Spinal cord (tissue), 10 donors: ENCODE data around the gene ST6GALNAC2. TPM values are rescaled to one million over a fixed set of nuclear protein-coding genes. Genes with fewer than 3 reads are reported as not detected.
"Not testable (repeated sequence)": the region's sequence is repeated elsewhere in the genome, so short reads cannot be mapped to it uniquely, and the experiment has no call there.

Experiments
- DNase-seq, 6 donors: peaks; one replicate each; pipeline versions ENCODE4 v3.0.0 to v3.0.0-alpha.2; 2013 to 2015; ENCODE audit warnings: low spot score in 6 of 6, low read depth in 4 of 6
- H3K27ac ChIP-seq: one replicate; pipeline ENCODE4 v1.5.1; 2013; ENCODE audit warnings: low read depth, low read length, control low read depth
- H3K27me3 ChIP-seq: one replicate; pipeline ENCODE4 v1.6.1; 2013; ENCODE audit warnings: low read length; ENCODE audit not compliant: control insufficient read depth, insufficient read depth
- H3K36me3 ChIP-seq: one replicate; pipeline ENCODE4 v1.6.1; 2013; ENCODE audit warnings: low read length; ENCODE audit not compliant: control insufficient read depth, insufficient read depth
- H3K4me1 ChIP-seq: one replicate; pipeline ENCODE4 v1.6.1; 2013; ENCODE audit warnings: low read length; ENCODE audit not compliant: control insufficient read depth, insufficient read depth
- H3K4me3 ChIP-seq: one replicate; pipeline ENCODE4 v1.5.1; 2013; ENCODE audit warnings: low read depth, low read length, control low read depth
- H3K9me3 ChIP-seq: one replicate; pipeline ENCODE4 v1.6.1; 2013; ENCODE audit warnings: low read length; ENCODE audit not compliant: control insufficient read depth, insufficient read depth
- whole genome bisulfite sequencing: methylation state at CpG from one replicate; pipeline ENCODE4 v1.1.5; 2013; ENCODE audit warnings: missing lambda C conversion rate; ENCODE audit not compliant: insufficient coverage; 5-methylcytosine and 5-hydroxymethylcytosine counted together
- polyA plus RNA-seq, 2 donors: library from polyadenylated mRNA; unstranded; fragments of 120-200 nt; gene quantifications; one replicate each; pipeline ENCODE4 v1.2.1, GENCODE V29; 2013; ENCODE audit not compliant: insufficient read length in 2 of 2
- total RNA-seq, 2 donors: library from RNA; depleted of rRNA in 1 of 2; stranded (reverse); fragments of 120-200 nt in 1 of 2; fragments of >200 nt in 1 of 2; gene quantifications; one replicate each; pipeline versions ENCODE4 v1.2.3 to v1.2.4, GENCODE V29; 2013 to 2014
- donor health status: healthy.

Gene ST6GALNAC2
- total and polyA plus RNA-seq, 4 donors: 8.0 to 29.1 (median 23.2) TPM

- not testable (repeated sequence) for H3K9me3 ChIP-seq, DNase-seq, H3K27ac ChIP-seq, H3K27me3 ChIP-seq, H3K4me3 ChIP-seq, H3K4me1 ChIP-seq, H3K36me3 ChIP-seq
- WGBS: 80% methylated on average over 1 of the region's 1 CpG
These were observed 21.0 kb upstream of the ST6GALNAC2 start for GRCh38 chr17:76606685-76607084.

DNA sequence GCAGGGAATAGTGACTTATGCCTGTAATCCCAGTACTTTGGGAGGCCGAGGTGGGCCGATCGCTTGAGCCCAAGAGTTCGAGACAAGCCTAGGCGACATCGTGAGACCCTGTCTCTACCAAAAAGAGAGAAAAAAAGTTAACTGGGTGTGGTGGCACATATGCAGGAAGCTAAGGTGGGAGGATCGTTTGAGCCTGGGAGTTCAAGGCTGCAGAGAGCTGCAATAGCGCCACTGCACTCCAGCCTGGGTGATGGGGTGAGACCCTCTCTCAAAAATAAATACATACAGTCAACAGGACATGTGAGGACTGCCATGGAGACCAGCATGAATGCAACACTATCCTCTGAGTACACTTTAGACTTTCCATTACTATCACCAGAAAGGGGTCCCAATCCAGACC, 15.4 kb upstream of the ST6GALNAC2 start:
- H3K9me3 ChIP-seq: no peaks in the 10 kb centered on the region
- no peaks in the 10 kb centered on the region for H3K36me3 ChIP-seq
- no peak overlapping the region for H3K4me3 ChIP-seq
- no peak overlapping the region for H3K27ac ChIP-seq
- DNase-seq: no peak
- H3K27me3 ChIP-seq: no peaks in the 10 kb centered on the region
- H3K4me1 ChIP-seq: peaks cover 13% of the 10 kb centered on the region
- WGBS: 93% methylated on average over 6 of the region's 8 CpGs

DNA sequence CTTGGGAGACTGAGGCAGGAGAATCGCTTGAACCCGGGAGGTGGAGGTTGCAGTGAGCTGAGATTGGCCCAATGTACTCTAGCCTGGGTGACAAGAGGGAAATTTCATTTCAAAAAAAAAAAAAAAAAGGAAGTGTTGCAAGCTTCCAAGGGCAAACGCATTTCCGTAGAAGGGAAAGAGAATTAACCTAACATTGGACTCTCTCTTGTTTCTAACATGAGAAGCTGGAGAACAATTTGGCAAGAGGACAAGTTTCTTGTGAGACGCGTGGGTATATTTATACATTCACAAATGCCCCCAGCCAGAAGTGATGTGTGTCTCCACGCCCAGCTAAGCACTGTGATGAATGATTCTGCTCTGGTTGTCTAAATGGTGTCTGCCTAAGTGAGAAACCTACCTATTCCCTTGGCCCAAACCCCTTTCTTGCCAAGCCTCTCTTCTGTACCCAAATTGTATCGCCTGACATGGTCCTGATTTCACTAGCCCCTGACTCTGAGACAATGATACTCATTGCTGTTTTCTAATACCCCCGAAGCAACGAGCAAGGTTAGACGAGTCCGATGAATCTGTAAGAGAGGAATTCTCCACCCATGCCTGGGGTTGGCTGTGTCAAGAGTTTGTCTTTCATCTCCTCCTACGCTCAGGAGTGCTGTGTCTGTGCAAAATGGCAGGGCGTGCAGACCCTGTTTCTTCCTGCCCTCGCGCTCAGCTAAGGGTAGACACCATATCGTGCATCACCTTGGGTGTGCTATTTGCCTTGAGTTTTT, 14.2 kb upstream of the ST6GALNAC2 start:
- no peaks in the 10 kb centered on the region for H3K36me3 ChIP-seq
- 92% methylated on average over 4 of the region's 17 CpGs for WGBS
- no peaks in the 10 kb centered on the region for H3K27me3 ChIP-seq
- no peak overlapping the region for H3K27ac ChIP-seq
- DNase-seq: peak in 1 of 6 donors; percentile 78
- H3K4me1 ChIP-seq: peaks cover 10% of the 10 kb centered on the region
- no peak overlapping the region for H3K4me3 ChIP-seq
- no peaks in the 10 kb centered on the region for H3K9me3 ChIP-seq

DNA sequence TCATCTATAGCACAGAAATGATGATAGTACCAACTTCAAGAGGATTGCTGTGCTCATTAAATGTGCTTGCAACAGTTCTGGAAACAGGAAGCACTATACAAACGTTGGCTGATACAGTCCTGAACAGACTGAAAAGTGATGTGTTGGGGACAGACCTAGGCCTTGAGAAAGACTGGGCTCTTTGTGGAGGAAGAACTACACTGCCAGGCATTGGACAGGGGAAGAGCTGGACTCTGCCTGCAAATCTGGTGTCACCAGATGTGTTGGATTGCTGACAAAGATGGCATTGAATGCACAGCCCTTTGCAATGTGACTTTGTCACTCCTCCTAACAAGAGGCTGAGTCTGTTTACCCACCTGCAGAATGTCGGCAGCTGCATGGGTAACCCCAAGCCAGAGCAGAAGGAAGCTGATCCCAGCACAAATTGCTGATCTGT, 12.4 kb upstream of the ST6GALNAC2 start:
- H3K27me3 ChIP-seq: no peaks in the 10 kb centered on the region
- peaks cover 10% of the 10 kb centered on the region for H3K4me1 ChIP-seq
- H3K9me3 ChIP-seq: no peaks in the 10 kb centered on the region
- H3K36me3 ChIP-seq: no peaks in the 10 kb centered on the region
- H3K27ac ChIP-seq: no peak overlapping the region
- peak in 5 of 6 donors; percentile 38 to 78 (median 50) for DNase-seq
- WGBS: 36% methylated on average over 1 of the region's 2 CpGs
- H3K4me3 ChIP-seq: no peak overlapping the region

DNA sequence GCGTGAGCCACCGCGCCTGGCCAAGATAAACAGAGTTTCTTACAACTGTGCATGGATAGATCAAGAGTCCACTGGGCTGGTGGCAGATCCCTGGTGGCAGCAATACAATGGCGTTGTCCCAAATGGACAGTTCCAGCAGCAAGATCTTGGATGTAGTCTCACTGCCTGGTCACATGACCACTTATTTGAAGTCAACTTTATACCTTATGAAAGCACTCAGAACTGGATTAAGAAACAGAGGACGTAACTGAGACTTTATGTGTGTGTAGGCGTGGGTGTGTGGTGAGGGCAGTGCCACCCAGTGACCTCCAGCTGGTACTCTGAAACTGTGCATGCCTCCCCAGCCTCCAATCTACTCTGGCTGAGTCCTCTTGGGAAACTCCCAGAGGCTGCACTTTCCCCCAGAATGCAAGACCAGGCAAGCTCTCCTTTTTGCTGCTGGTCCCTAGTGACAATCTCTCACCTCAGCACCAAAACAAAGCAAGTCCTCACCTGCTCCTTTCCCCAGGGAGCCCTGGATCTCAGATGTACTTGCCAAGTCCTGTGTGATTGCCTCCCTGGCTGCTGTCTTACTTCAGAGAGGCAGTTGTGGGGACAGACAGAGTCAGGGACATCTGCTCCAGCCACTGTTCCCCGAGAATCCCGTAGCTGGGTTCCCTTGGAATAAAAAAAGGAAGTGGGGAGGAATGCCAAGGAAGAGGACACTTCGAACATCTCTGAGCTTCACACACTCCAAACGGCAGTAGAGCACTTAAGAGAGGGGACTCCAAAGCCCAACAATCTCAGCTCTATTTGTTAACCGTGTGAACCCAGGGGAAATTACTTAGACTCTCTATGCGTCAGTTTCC, 11.7 kb upstream of the ST6GALNAC2 start:
- H3K9me3 ChIP-seq: no peaks in the 10 kb centered on the region
- no peak overlapping the region for H3K4me3 ChIP-seq
- peaks cover 10% of the 10 kb centered on the region for H3K4me1 ChIP-seq
- DNase-seq: no peak
- WGBS: 80% methylated on average over 8 of the region's 12 CpGs
- H3K27me3 ChIP-seq: no peaks in the 10 kb centered on the region
- H3K27ac ChIP-seq: no peak overlapping the region
- H3K36me3 ChIP-seq: no peaks in the 10 kb centered on the region

DNA sequence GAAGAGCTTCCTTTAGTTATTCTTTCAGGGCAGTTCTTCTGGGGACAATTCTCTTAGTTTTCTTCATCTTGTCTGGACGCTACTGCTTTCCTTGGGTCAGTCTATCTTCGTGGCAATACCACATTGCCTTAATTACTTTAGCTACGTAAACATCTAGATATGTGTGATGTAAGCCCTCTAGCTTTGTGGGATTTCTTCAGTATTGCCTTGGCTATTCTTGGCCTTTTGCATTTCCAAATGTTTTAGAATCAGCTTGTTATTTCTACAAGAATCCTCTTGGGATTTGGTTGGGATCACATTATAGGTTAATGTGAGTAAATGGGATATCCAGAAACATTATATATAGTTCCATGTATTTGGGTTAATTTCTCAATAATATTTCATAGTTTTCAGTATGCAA, 9.0 kb upstream of the ST6GALNAC2 start:
- Histone ChIP-seq H3K27me3 (no peaks in the 10 kb centered on the region), H3K27ac (no peak overlapping the region), H3K4me3 (no peak overlapping the region), H3K9me3 (no peaks in the 10 kb centered on the region), H3K36me3 (no peaks in the 10 kb centered on the region), H3K4me1 (peaks cover 10% of the 10 kb centered on the region)
- WGBS: no CpG with 5 or more reads among the region's 3 CpGs
- no peak for DNase-seq

DNA sequence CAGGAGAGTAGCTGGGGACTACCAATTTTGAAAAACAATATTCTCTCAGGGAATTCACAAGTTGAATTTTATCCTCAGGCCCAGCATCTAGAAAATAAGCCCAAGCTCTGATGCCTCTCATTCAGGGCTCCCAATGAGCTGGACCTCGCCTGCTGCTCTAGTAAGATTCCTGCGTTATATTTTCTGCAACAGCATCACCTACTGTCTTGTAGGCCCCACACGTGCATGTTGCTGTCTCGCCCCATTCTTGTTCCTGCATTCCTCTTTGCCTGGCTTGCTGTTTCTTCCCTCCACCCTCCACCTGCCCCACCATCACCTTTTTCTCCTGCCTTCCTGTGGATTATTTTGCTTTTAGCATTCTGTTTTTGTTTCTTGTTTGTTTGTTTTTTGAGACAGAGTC, 8.3 kb upstream of the ST6GALNAC2 start:
- Histone ChIP-seq H3K4me3 (no peak overlapping the region), H3K4me1 (peaks cover 10% of the 10 kb centered on the region), H3K36me3 (no peaks in the 10 kb centered on the region), H3K27ac (no peak overlapping the region), H3K9me3 (no peaks in the 10 kb centered on the region), H3K27me3 (no peaks in the 10 kb centered on the region)
- WGBS: 50% methylated on average over 4 of the region's 4 CpGs
- peak in 1 of 6 donors; percentile 73 for DNase-seq

DNA sequence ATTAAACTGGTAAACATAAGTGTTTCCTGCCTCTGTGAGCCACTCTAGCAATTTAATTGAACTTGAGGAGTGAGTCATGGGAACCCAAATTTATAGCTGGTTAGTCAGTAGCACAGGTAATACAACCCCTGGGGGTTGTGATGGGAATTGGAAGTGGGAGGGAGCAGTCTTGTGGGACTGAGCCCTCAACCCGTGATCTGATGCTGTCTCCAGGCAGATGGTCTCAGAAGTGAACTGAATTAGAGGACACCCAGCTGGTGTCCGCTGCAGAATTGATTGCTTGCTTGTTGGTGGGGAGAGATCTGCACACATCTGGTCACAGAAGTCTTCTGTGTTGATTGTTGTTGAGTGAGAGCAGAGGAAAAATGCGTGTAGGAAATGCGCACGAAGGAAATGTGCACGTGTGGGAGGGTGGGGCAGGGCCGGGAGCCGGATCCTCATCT, 7.7 kb upstream of the ST6GALNAC2 start:
- H3K36me3 ChIP-seq: no peaks in the 10 kb centered on the region
- peaks cover 8% of the 10 kb centered on the region for H3K4me1 ChIP-seq
- peak in 1 of 6 donors; percentile 50 for DNase-seq
- no peaks in the 10 kb centered on the region for H3K27me3 ChIP-seq
- 34% methylated on average over 3 of the region's 8 CpGs for WGBS
- H3K27ac ChIP-seq: no peak overlapping the region
- H3K9me3 ChIP-seq: no peaks in the 10 kb centered on the region
- H3K4me3 ChIP-seq: no peak overlapping the region

GRCh38 chr17:76588182-76588581, 2.5 kb upstream of the ST6GALNAC2 start:
- H3K36me3 ChIP-seq: no peaks in the 10 kb centered on the region
- H3K4me1 ChIP-seq: peaks cover 24% of the 10 kb centered on the region
- no peaks in the 10 kb centered on the region for H3K9me3 ChIP-seq
- H3K4me3 ChIP-seq: no peak overlapping the region
- no peak for DNase-seq
- H3K27me3 ChIP-seq: peaks cover 34% of the 10 kb centered on the region
- H3K27ac ChIP-seq: no peak overlapping the region
